SK-N-SH (cell line): ENCODE results near the gene MTR.

Experiments used
- EP300 ChIP-seq, 2 experiments: IDR thresholded peaks; 2 replicates each; pipeline versions ENCODE4 v1.4.0 to v1.6.1; 2012; ENCODE audit warnings: borderline replicate concordance in 1 of 2, low read depth in 1 of 2, low read length in 1 of 2
- FOXJ3 ChIP-seq: sonication (generic); formaldehyde crosslinking; IDR thresholded peaks from 2 replicates; pipeline ENCODE4 v1.5.1; 2020; ENCODE audit warnings: mild to moderate bottlenecking, missing genetic modification reagents
- MXI1 ChIP-seq: IDR thresholded peaks from 2 replicates; pipeline ENCODE4 v1.6.1; 2012; ENCODE audit warnings: mild to moderate bottlenecking, low read depth, low read length, improper control_type of control experiment
- POLR2AphosphoS5 ChIP-seq: IDR thresholded peaks from 2 replicates; pipeline ENCODE4 v1.6.1; 2012; ENCODE audit warnings: low read depth, low read length
- RFX5 ChIP-seq: IDR thresholded peaks from 2 replicates; pipeline ENCODE4 v1.6.1; 2012; ENCODE audit warnings: mild to moderate bottlenecking, improper control_type of control experiment, low read length
- TAF1 ChIP-seq: IDR thresholded peaks from 2 replicates; pipeline ENCODE4 v1.6.1; 2012; ENCODE audit warnings: low read depth, mild to moderate bottlenecking, low read length, moderate library complexity, borderline replicate concordance
- TF ChIP-seq, protein P1 (sequence below): IDR thresholded peaks from 2 replicates; pipeline ENCODE4; 2012
- TF ChIP-seq, protein P2 (sequence below): fragments of 200-600 bp; sonication (generic); IDR thresholded peaks from 2 replicates; pipeline ENCODE4 v1.6.1; 2017; ENCODE audit warnings: antibody characterized with exemption, mild to moderate bottlenecking, moderate library complexity

DNA sequence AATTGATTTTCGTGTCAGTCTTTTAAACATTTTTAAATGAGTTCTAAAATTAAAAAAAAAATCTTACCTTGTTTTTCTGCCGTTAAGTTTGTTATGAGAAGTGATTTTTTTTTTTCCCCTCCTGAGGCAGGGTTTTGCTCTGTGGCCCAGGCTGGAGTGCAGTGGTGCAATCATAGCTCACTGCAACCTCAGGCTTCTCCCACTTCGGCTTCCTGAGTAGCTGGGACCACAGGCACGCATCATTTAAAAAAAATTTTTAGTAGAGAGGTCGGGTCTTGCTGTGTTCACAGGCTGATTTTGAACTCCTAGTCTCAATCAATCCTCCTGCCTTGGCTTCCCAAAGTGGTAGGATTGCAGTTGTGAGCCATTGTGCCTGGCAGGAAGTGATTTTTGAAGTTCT is 41.1 kb downstream of the MTR start:
- TF ChIP-seq RFX5 (no peak), POLR2AphosphoS5 (no peak), EP300 (IDR thresholded peaks at IDR 0.05; ENCODE audit: borderline replicate concordance in 1 of 2, low read depth in 1 of 2, low read length in 1 of 2) (no peak), FOXJ3 (CRISPR knock-in tag) (no peak), TAF1 (no peak), MXI1 (no peak)
- TF ChIP-seq, protein P1, sequence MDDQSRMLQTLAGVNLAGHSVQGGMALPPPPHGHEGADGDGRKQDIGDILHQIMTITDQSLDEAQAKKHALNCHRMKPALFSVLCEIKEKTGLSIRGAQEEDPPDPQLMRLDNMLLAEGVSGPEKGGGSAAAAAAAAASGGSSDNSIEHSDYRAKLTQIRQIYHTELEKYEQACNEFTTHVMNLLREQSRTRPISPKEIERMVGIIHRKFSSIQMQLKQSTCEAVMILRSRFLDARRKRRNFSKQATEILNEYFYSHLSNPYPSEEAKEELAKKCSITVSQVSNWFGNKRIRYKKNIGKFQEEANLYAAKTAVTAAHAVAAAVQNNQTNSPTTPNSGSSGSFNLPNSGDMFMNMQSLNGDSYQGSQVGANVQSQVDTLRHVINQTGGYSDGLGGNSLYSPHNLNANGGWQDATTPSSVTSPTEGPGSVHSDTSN = no peak
- TF ChIP-seq, protein P2, sequence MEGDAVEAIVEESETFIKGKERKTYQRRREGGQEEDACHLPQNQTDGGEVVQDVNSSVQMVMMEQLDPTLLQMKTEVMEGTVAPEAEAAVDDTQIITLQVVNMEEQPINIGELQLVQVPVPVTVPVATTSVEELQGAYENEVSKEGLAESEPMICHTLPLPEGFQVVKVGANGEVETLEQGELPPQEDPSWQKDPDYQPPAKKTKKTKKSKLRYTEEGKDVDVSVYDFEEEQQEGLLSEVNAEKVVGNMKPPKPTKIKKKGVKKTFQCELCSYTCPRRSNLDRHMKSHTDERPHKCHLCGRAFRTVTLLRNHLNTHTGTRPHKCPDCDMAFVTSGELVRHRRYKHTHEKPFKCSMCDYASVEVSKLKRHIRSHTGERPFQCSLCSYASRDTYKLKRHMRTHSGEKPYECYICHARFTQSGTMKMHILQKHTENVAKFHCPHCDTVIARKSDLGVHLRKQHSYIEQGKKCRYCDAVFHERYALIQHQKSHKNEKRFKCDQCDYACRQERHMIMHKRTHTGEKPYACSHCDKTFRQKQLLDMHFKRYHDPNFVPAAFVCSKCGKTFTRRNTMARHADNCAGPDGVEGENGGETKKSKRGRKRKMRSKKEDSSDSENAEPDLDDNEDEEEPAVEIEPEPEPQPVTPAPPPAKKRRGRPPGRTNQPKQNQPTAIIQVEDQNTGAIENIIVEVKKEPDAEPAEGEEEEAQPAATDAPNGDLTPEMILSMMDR = no peak
